C4-2B (cell line): ENCODE data around the gene SLC6A19.

Experiments
- CTCF ChIP-seq: fragments of 450-650 bp; conservative IDR thresholded peaks from 2 replicates; pipeline ENCODE4 v1.5.1; 2017; ENCODE audit warnings: mild to moderate bottlenecking
- ZFX ChIP-seq: fragments of 450-650 bp; IDR thresholded peaks from 2 replicates; pipeline ENCODE4 v1.6.1; 2017

DNA sequence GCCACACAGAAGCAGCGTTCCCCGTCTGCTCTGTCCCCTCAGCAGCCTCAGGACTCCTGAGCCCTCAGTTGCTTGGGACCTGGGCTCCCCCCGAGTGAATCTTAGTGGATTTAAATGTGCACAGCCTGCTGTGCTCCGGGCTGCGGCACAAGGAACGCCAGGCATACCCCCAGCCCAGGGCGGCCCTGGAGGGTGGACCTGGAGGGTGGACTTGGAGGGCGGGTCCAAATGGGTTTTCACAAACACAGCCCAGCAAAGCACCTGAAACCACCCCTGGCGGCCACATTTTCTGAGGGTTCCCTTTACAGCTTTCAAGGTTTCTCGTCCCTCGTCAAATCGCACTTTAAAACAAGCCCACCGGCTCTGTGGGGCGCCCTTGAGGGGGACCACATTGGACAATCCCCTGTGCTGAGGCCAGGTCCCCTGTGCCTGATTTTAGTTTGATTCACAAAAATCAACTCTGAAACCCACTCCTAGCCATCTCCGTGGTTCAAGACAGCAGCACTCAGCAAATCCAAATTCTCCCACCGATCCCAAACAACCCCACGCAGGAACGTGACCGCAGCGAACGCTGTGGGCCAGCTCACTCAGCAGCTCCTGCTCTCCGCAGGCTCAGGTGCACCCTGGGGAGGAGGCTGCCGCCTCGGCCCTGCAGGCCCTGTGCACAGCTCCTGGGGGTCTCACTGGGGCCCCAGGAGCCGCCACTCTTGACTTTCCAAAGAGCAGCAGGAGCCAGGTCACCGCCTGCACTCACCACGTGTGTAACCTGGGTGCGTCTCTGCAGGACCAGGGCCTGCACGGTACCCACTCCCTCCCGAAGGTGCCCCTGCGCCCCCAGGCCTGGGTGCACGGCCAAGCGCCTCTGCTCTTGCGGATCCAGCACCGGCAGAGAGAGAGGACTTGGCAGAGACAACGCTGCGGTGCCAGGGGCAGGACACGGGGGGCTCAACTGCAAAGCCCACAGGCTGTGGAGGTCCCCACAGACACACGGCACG lies 64.4 kb downstream of the SLC6A19 start:
- TF ChIP-seq CTCF (no peak), ZFX (no peak)
